Tibial nerve (tissue), 4 donors: ENCODE measurements around the gene STYK1.
"Not testable (repeated sequence)": the region's sequence is repeated elsewhere in the genome, so short reads cannot be mapped to it uniquely, and the experiment has no call there.

ENCODE experiments used
- EP300 ChIP-seq, 2 donors: sonication (generic); formaldehyde crosslinking; IDR thresholded peaks; one replicate each; pipeline ENCODE4 v1.6.1; 2017; ENCODE audit warnings: antibody characterized with exemption in 2 of 2, mild to moderate bottlenecking in 1 of 2
- TF ChIP-seq, protein P1 (sequence below), 5 experiments: fragments of 200-600 bp in 3 of 5; fragments of 450-650 bp in 2 of 5; sonication (generic) in 3 of 5; IDR thresholded peaks; one replicate each; pipeline ENCODE4 v1.5.1; 2016 to 2019; ENCODE audit warnings: antibody characterized with exemption in 5 of 5, mild to moderate bottlenecking in 3 of 5, moderate library complexity in 2 of 5

DNA sequence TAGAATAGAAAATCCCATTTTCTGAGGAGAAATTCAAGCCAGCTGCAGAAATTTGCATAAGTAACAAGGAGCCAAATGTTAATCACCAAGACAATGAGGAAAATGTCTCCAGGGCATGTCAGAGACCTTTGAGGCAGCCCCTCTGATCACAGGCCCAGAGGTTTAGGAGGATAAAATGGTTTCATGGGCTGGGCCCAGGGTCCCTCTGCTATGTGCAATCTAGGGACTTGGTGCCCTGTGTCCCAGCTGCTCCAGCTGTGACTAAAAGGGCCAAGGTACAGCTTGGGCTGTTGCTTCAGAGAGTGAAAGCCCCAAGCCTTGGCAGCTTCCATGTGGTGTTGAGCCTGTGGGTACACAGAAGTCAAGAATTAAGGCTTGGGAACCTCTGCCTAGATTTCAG is 27.3 kb downstream of the STYK1 start:
- TF ChIP-seq, protein P1, sequence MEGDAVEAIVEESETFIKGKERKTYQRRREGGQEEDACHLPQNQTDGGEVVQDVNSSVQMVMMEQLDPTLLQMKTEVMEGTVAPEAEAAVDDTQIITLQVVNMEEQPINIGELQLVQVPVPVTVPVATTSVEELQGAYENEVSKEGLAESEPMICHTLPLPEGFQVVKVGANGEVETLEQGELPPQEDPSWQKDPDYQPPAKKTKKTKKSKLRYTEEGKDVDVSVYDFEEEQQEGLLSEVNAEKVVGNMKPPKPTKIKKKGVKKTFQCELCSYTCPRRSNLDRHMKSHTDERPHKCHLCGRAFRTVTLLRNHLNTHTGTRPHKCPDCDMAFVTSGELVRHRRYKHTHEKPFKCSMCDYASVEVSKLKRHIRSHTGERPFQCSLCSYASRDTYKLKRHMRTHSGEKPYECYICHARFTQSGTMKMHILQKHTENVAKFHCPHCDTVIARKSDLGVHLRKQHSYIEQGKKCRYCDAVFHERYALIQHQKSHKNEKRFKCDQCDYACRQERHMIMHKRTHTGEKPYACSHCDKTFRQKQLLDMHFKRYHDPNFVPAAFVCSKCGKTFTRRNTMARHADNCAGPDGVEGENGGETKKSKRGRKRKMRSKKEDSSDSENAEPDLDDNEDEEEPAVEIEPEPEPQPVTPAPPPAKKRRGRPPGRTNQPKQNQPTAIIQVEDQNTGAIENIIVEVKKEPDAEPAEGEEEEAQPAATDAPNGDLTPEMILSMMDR (IDR thresholded peaks at IDR 0.05): not testable (repeated sequence)
- not testable (repeated sequence) for TF ChIP-seq EP300 (IDR thresholded peaks at IDR 0.05)
